Mesothelial cell of epicardium (in vitro differentiated cells): Measurements from ENCODE around the gene PLEKHH1. TPM values are rescaled to one million over a fixed set of nuclear protein-coding genes. Genes with fewer than 3 reads are reported as not detected.

ENCODE experiments used
- DNase-seq, 2 experiments: peaks; one replicate each; pipeline ENCODE4 v3.0.0; 2021; ENCODE audit warnings: low spot score in 2 of 2; ENCODE audit not compliant: unreplicated experiment in 2 of 2
- H3K27ac Mint-ChIP-seq: 2 replicates; pipeline ENCODE4 v1.8.0; 2021; ENCODE audit warnings: mixed read lengths
- H3K27me3 Mint-ChIP-seq: 2 replicates; pipeline ENCODE4 v1.8.0; 2021; ENCODE audit warnings: low read depth, mixed read lengths
- H3K36me3 Mint-ChIP-seq: 2 replicates; pipeline ENCODE4 v1.8.0; 2021; ENCODE audit warnings: mixed read lengths
- H3K4me1 Mint-ChIP-seq: 2 replicates; pipeline ENCODE4 v1.8.0; 2021; ENCODE audit warnings: mixed read lengths
- H3K4me3 Mint-ChIP-seq: 2 replicates; pipeline ENCODE4 v1.8.0; 2021; ENCODE audit warnings: mild to moderate bottlenecking, moderate library complexity, mixed read lengths
- H3K9me3 Mint-ChIP-seq: 2 replicates; pipeline ENCODE4 v1.8.0; 2021; ENCODE audit warnings: mixed read lengths
- CTCF ChIP-seq: fragments of 200-600 bp; sonication (generic); IDR thresholded peaks from one replicate; pipeline ENCODE4 v1.5.0; 2021; ENCODE audit warnings: antibody characterized with exemption; ENCODE audit not compliant: unreplicated experiment
- total RNA-seq: library from RNA; stranded (reverse); gene quantifications from 3 replicates; pipeline ENCODE4 v1.2.1, GENCODE V29; 2021

Gene PLEKHH1
- total RNA-seq, 1 donor from 2014 or later: 21.4 TPM

- Mint-ChIP-seq H3K4me1 (no peaks in the 10 kb centered on the region), H3K36me3 (no peaks in the 10 kb centered on the region), H3K27ac (no peak overlapping the region), H3K4me3 (no peak overlapping the region), H3K9me3 (no peaks in the 10 kb centered on the region), H3K27me3 (no peaks in the 10 kb centered on the region)
- DNase-seq: no peak
- TF ChIP-seq CTCF: no peak
Measured at GRCh38 chr14:67580336-67581171, 47.5 kb downstream of the PLEKHH1 start.

GRCh38 chr14:67581643-67582042 is 48.6 kb downstream of the PLEKHH1 start:
- Mint-ChIP-seq H3K27me3 (no peaks in the 10 kb centered on the region), H3K4me3 (no peak overlapping the region), H3K4me1 (no peaks in the 10 kb centered on the region), H3K9me3 (no peaks in the 10 kb centered on the region), H3K27ac (no peak overlapping the region), H3K36me3 (no peaks in the 10 kb centered on the region)
- no peak for TF ChIP-seq CTCF
- DNase-seq: no peak

GRCh38 chr14:67582061-67582460 is 49.0 kb downstream of the PLEKHH1 start:
- H3K9me3 Mint-ChIP-seq: no peaks in the 10 kb centered on the region
- H3K4me1 Mint-ChIP-seq: no peaks in the 10 kb centered on the region
- no peak for DNase-seq
- TF ChIP-seq CTCF: no peak
- H3K27me3 Mint-ChIP-seq: no peaks in the 10 kb centered on the region
- no peak overlapping the region for H3K27ac Mint-ChIP-seq
- H3K4me3 Mint-ChIP-seq: no peak overlapping the region
- H3K36me3 Mint-ChIP-seq: no peaks in the 10 kb centered on the region

- no peaks in the 10 kb centered on the region for H3K27me3 Mint-ChIP-seq
- H3K4me1 Mint-ChIP-seq: no peaks in the 10 kb centered on the region
- H3K4me3 Mint-ChIP-seq: no peak overlapping the region
- H3K9me3 Mint-ChIP-seq: no peaks in the 10 kb centered on the region
- no peak for DNase-seq
- no peaks in the 10 kb centered on the region for H3K36me3 Mint-ChIP-seq
- no peak overlapping the region for H3K27ac Mint-ChIP-seq
- TF ChIP-seq CTCF: peak; percentile 24
Measured at GRCh38 chr14:67583711-67584644, 50.9 kb downstream of the PLEKHH1 start.

- H3K27me3 Mint-ChIP-seq: no peaks in the 10 kb centered on the region
- no peak for TF ChIP-seq CTCF
- peaks cover 2% of the 10 kb centered on the region for H3K36me3 Mint-ChIP-seq
- no peak for DNase-seq
- no peak overlapping the region for H3K4me3 Mint-ChIP-seq
- H3K27ac Mint-ChIP-seq: no peak overlapping the region
- H3K9me3 Mint-ChIP-seq: no peaks in the 10 kb centered on the region
- no peaks in the 10 kb centered on the region for H3K4me1 Mint-ChIP-seq
Measured at GRCh38 chr14:67584978-67585377, 51.9 kb downstream of the PLEKHH1 start.
